CD4-positive, alpha-beta T cell treated with Interleukin-17A for 1 hour (primary cell): Measurements from ENCODE around the gene GDPD5.

Experiments used
- DNase-seq: peaks from one replicate; pipeline ENCODE4 v3.0.0-alpha.2; 2020

Gene GDPD5

GRCh38 chr11:75534259-75535069 is 8.7 kb upstream of the GDPD5 start:
- no peak for DNase-seq

- no peak for DNase-seq
Observed at GRCh38 chr11:75533896-75534258, 8.1 kb upstream of the GDPD5 start.

- peak; percentile 88 for DNase-seq
Observed at GRCh38 chr11:75532200-75533048, 6.7 kb upstream of the GDPD5 start.

- no peak for DNase-seq
Observed at GRCh38 chr11:75531325-75531724, 5.6 kb upstream of the GDPD5 start.

- no peak for DNase-seq
Observed at GRCh38 chr11:75530577-75530976, 4.8 kb upstream of the GDPD5 start.

- DNase-seq, result no peak
Observed at GRCh38 chr11:75527938-75528735, 2.4 kb upstream of the GDPD5 start.

- no peak for DNase-seq
Observed at GRCh38 chr11:75527130-75527529, 1.4 kb upstream of the GDPD5 start.

- DNase-seq, result no peak
Observed at GRCh38 chr11:75526192-75526541, 426 bp upstream of the GDPD5 start.

- DNase-seq, result peak; percentile 40
Observed at GRCh38 chr11:75524665-75525432, 892 bp downstream of the GDPD5 start.

- DNase-seq, result no peak
Observed at GRCh38 chr11:75523811-75524664, 1.7 kb downstream of the GDPD5 start.

- DNase-seq, result no peak
Observed at GRCh38 chr11:75523189-75523588, 2.6 kb downstream of the GDPD5 start.

- no peak for DNase-seq
Observed at GRCh38 chr11:75522286-75523044, 3.3 kb downstream of the GDPD5 start.

GRCh38 chr11:75520688-75521087 is 5.1 kb downstream of the GDPD5 start:
- no peak for DNase-seq

GRCh38 chr11:75518771-75519653 is 6.7 kb downstream of the GDPD5 start:
- no peak for DNase-seq

GRCh38 chr11:75518204-75518549 is 7.6 kb downstream of the GDPD5 start:
- no peak for DNase-seq

GRCh38 chr11:75516886-75517285 is 8.9 kb downstream of the GDPD5 start:
- no peak for DNase-seq

- DNase-seq, result no peak
Observed at GRCh38 chr11:75516140-75516539, 9.6 kb downstream of the GDPD5 start.

- no peak for DNase-seq
Observed at GRCh38 chr11:75514596-75514995, 11.1 kb downstream of the GDPD5 start.

GRCh38 chr11:75513250-75513649 is 12.5 kb downstream of the GDPD5 start:
- no peak for DNase-seq

- DNase-seq, result no peak
Observed at GRCh38 chr11:75510723-75511019, 15.1 kb downstream of the GDPD5 start.
